Activated CD8-positive, alpha-beta memory T cell treated with anti-CD3 and anti-CD28 coated beads for 4 hours (primary cell): Measurements from ENCODE around the gene MBNL3.
"Not testable (repeated sequence)": the region's sequence is repeated elsewhere in the genome, so short reads cannot be mapped to it uniquely, and the experiment has no call there.

Experiments used
- DNase-seq, 2 donors: peaks; one replicate each; pipeline ENCODE4 v3.0.0-alpha.2; 2020; ENCODE audit warnings: low read depth in 2 of 2

The MBNL3 gene

GRCh38 chrX:132480581-132481203 lies 8.1 kb downstream of the MBNL3 start:
- no peak for DNase-seq

DNA sequence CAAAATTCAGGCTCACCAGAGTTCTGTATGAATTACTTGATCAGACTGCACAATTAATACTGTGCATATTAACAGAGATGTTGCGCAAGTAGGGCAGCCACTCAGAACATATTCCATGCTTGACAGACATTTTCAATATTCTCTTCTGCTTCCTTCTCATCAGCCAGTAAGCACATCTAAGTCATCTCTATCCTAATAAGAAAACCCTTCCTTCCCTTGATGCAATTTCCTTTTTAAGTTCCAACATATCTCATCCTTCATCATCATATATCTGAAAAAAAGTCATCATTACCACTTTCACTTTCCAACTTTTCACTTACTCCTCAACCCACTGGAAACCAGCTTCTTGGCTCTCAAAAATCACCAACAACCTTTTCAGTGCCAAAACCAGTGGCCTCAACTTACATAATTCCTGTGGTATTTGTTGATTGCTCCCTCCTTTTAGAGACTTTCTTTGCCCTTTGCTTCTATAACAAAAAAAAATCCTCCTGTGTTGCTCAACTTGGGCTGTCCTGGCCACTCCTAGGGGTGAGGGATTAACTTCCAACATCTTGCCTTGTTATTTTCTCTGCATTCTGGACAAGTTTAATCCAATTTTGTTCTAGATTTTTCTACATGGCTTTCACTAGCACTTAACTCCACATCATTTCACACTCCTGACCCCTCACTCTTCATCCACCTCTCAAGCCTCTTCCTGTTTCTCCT lies 14.1 kb downstream of the MBNL3 start:
- DNase-seq, result no peak

DNA sequence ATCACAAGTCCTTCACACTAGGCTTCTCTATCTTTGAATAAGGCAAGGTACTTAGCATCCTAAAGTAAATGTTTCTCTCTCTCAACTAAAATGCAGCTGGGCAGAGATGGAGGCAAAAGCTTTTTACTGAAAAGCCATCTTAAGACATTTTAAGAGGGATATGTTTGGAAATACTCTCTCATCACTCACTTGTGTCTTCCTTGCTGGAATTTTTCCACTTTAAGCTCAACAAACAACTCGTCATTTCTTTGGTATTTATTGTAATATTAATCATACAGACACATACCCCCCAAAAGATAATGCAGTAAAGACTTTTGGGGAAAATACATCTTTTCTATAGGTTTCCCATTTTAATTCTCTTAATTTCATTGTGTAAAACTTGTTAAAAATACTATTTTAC lies 16.4 kb downstream of the MBNL3 start:
- no peak for DNase-seq

DNA sequence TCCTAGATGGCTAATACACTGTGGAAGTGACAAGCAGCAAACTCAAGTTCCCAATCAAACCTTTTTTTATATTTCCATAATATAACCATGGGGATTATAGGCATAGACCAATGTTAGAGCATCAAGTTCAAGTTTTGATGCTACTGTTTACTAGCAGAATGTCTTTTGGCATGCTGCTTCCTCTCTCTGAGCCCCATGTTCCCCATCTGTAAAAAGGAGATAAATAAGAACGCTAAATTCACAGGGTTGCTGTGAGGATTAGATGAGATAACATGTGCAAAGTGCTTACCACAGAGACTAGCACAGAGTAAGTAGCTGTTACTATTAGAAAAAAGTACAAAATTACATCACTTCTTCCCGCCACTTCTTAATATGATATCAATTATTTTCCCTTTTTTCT lies 18.0 kb downstream of the MBNL3 start:
- no peak for DNase-seq

DNA sequence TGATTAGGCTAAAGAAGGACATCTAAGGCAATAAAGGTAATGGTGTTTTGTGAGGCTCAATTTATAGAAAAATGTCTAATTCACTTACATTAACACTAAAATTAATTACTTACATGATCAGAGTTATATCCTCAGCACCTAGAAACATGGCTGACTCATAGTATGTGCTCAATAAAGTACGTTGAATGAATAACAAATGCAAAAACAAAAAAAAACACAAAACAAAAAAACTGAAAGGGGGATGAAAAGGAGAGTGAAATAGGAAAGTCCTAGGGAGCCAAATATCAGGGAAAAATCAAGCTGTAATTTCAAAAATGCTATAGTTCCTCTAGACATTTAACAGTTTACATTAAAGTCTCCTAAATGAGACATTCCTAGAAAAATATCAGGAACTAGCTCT lies 18.7 kb downstream of the MBNL3 start:
- DNase-seq, result no peak

- no peak for DNase-seq
Measured at GRCh38 chrX:132468454-132468853, 20.4 kb downstream of the MBNL3 start.

- DNase-seq, result no peak
Measured at GRCh38 chrX:132467989-132468388, 20.8 kb downstream of the MBNL3 start.

DNA sequence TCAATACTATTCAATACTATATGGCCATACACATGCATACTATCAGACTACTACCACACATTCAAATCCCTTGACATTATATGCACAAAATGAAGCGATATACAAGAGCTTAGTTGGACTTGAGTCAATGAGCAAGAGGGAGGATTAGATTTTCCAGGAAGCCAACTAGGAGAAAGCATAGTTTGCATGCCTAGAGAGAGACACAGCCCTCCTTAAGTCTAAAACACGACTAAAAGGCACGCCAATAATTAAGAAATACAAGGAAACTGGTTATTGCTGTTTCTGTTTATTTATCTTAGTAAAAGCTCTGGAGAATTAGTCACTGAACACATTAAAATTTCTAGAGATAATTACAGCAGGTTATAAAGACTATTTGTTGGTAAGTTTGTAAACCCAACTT lies 21.8 kb downstream of the MBNL3 start:
- DNase-seq, result no peak

DNA sequence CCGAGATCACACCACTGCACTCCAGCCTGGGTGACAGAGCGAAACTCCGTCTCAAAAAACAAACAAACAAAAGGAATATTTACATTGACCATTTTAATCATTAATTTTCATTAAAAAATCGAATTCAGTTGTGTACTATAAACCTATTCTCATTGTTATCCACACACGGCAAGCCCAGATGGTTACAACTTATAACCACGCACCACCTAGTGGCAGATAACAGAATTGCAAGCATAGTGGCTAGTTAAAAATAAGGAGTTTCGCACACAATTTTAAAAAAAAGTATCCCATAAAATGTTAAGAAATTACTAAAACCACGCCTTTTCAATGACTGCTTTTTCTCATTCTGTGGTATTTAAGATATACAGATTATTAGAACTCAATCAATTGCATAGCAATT lies 25.4 kb downstream of the MBNL3 start:
- no peak for DNase-seq

- no peak for DNase-seq
Measured at GRCh38 chrX:132461886-132462285, 27.0 kb downstream of the MBNL3 start.

DNA sequence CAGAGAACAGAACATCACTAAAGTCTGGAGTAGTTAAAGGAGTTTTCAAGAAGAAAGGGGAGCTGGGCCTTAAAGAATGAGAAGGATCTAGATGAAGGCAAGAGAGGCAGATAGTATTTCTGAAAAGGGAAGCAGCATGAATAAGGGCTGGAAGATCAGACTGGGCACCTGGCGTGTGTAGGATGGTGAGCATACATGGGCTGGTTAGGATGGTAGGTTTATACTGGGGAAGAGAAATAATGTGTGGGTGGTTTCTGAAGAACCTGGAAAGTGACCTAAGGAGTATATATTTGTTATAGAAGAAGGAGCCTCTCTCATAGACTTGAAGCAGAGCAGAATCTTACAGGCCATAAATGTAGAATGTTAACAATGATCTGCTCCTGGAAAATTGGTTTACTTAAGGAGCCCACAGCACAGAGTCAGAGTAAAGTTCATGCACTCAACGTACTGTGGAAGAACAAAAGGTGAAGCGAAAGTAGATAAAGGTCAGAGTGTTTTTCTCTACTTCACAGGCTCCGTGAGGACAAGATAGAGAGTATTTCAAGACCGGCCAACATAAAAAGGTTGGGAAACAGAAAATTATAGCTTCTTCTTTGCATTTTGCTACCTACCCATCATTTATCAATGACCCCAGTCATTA lies 35.8 kb downstream of the MBNL3 start:
- DNase-seq, result no peak

- DNase-seq, result not testable (repeated sequence)
Measured at GRCh38 chrX:132445909-132446308, 42.9 kb downstream of the MBNL3 start.

GRCh38 chrX:132444936-132445335 lies 43.9 kb downstream of the MBNL3 start:
- no peak for DNase-seq

DNA sequence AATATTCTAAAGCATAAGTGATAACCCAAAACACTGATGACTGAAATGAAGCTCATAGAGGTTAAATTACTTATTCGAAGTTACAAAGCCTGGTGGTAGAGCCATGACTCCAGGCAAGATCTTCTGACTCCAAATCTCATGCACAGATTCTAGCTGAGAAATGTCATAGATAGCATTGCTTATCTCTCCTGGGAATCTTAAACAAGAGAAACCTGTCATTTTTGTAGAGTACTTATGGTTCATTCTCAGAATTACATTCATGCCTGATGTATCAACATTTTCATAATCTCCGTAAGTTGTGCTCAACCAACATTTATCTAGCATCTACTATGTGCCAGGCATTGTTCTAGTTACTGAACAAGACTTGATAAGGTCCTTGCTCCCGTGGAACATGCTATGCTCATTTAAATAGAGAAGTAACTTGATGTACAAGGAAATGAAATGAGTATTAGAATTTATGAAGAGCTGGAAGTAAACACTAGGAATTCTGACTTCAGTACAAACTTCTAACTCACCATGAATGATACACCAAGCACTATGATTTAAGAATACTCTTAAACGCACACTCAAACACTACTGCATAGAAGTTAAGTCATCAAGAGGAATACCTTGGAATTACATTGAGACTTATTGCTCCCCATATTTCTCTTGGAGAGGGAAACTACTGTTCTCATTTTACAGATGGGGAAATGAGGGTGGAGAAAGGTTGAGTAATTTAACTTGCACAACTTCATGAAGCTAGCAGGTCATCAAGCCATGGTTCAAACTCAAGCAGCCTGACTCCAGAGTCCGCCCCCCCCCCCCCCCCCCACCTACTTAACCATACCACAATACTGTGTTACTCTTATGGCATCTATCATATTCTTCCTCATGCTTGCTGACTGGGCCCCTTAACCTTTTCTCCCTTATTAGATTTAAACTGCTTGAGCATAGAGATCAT lies 45.4 kb downstream of the MBNL3 start:
- DNase-seq, result no peak

GRCh38 chrX:132442691-132443090 lies 46.1 kb downstream of the MBNL3 start:
- no peak for DNase-seq

- DNase-seq, result no peak
Measured at GRCh38 chrX:132435222-132435621, 53.6 kb downstream of the MBNL3 start.

GRCh38 chrX:132433551-132433950 lies 55.3 kb downstream of the MBNL3 start:
- no peak for DNase-seq

GRCh38 chrX:132433001-132433400 lies 55.8 kb downstream of the MBNL3 start:
- DNase-seq, result no peak

DNA sequence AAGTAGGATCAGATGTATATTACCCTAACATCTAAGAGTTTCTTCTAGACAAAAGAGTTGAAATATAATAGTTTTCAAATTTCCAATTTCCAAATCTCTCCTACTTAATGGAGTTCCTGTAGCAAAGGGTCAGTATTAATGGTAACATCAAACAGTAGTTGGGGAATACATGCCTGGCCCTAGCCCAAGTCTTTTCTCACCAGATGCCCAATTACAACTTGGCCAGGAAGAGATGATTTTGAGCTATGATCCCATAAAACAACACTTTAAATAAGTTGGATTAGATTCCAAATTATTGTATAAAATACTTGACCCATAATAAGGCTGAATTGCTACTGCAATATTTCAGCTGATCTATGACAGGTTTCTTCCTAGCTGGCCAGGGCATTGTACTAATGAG lies 59.9 kb downstream of the MBNL3 start:
- no peak for DNase-seq

- DNase-seq, result no peak
Measured at GRCh38 chrX:132426695-132427281, 62.0 kb downstream of the MBNL3 start.

DNA sequence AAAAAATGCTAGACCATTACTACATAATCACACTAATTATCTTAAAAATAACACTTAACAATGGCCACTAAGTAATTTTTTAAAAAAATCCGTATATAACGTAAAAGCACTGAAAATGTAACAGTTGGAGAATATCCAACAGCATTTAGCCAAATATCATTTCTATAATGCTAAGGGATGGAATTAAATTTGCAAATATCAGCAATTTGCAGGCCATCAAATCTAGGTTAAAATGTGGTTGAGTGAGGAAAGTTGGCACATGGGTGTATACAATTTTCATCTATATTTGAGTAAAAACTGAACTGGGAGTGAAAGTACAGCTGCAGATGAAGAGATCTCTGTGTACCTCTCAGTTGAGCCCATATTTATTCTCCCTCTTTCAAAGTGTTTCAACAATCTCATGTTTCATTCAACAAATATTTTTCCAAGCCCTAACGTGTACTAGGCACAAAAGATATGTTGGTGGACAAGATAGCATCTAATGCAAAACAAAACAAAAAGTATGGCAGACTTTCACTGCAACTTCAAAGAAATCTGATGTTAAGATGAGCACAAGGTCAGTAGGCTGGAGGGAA lies 63.0 kb downstream of the MBNL3 start:
- DNase-seq, result no peak
